HL-60/S4 treated with phorbol 12-myristate 13-acetate at 8.2 ng/mL for 4 days and 3 days (cell line): Measurements from ENCODE around the gene TACC3.

Experiments used
- in situ Hi-C: fragments of 300-500 bp; cut with MboI; formaldehyde crosslinking; loops from 2 replicates; pipeline ENCODE4 v1.15.0; 2022; ENCODE audit warnings: low sequenced_read_pairs

TACC3 gene

DNA sequence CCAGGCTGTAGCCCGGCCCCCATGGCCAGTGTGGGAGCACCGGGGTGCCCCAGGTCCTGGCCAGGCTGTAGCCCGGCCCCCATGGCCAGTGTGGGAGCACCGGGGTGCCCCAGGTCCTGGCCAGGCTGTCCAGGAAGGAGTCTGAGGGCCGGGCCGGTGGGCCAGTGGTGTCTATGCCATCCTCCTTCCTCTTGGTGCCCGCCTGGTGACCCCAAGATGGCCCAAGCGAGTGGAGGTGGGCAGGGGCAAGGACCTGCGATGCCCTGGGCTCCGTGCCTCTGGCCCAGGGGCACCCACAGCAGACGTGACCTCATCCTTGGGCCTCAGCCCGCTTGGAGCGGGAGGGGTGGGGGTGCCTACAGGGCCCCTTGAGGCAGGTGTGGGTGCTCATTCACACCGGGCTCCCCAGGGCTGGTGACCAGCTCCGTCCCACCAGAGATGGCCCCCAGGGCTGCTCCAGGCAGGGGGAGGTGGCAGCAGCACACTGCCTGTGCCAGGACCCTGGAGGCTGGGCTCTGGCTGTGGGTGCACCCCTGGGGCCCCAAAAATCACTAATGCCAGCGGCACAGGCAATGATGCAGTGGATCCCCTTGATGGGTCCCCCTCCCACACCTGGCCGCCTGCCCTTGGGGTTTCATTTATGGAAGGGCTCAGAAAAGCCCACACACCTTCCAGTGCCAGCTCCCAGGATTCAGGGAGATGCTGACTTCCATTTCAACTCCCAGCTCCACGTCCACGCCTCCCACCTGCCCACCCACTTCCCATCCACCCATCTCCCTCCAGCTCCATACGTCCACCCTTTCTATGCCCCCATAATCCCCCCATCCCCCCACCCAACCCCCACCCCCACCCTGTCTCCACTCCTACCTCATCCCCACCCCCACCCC lies 35.8 kb downstream of the TACC3 start:
- in situ Hi-C loops = no loop called here

DNA sequence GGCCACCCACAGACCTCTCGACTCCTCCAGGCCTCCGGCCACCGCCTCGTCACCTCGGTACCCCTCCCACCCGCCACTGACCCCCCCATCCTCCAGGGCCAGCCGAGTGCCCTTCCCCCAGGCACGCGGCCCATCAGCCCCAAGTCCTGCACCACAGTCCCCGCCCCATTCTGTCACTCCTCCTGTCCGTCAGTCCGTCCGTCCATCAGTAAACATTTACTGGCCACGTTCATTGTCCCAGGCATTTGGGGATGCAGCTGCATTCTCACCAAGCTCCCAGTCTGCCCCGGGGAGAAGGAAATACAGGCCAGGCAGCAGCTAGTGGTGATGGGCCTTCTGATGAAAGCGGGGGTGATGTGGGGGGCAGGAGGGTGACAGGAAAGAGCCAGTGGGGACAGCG lies 36.5 kb downstream of the TACC3 start:
- in situ Hi-C loops = no loop called here

DNA sequence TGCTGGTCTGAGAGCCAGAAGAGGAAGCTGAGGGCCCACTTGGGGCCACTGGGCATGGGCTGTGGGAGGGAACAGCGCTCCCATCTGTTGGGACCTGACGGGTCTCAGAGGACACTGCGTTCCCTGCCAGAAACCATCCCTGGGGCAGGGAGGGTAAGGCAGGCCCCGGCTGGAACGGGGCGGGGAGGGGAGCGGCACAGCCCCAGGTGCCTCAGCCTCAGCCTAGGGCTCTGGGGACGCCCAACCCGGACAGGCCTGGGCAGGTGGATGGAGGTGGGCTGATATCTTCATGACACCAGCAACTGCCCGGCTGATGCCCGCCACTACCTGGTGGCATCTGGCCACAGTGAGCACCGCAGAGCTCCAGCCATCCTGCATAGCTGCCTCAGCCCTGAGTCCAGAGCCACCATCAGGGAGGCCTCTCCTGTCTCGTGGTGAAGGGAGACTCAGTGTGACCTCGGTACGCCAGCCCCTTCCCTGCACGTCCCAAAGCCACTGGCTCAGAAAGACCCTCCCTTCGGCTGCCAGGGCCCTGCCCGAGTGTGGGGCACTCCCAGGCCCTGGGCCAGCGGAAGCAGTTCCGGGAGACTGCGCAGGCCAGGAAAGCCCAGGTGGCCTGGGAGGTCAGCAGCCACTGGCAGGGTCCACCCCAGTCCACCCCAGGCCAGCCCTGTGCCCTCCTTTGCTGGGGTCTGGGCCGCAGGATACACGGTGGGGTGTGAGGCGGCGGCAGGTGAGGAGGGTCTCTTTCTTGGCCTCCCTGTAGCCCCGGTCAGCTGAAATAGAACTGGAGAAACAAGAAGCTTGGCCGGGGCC lies 37.2 kb downstream of the TACC3 start:
- in situ Hi-C loops = no loop called here

DNA sequence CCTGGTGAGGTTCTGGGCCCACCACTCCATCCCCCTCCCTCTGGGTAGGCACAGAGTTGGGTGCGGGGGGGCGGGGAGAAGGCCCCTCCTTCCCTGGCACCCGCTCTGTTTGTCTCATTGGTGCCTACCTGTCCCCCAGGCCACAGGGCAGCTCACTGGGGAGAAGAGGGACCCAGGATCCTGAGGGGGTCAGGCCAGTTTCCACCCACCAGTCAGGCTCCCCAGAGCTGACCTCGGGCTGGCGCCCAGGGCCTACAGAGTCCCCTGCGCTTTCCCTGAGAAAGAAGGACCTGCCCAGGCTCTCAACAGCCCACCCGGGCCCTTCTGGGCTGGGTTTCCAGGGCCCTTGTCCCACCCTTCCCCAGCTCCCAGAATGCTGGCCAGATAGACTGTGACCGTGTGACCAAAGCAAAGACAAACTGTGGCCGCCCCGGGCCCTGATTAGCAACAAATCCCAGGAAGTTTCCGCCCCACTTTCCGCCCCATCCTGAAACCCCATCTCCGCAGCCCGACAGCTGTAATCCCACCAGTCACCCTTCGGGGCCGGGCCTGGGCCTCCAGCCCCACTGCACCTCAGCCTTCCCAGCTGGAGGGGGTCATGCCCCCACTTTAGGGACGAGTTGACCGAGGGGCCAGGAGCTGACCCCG lies 38.0 kb downstream of the TACC3 start:
- in situ Hi-C loops = no loop called here

DNA sequence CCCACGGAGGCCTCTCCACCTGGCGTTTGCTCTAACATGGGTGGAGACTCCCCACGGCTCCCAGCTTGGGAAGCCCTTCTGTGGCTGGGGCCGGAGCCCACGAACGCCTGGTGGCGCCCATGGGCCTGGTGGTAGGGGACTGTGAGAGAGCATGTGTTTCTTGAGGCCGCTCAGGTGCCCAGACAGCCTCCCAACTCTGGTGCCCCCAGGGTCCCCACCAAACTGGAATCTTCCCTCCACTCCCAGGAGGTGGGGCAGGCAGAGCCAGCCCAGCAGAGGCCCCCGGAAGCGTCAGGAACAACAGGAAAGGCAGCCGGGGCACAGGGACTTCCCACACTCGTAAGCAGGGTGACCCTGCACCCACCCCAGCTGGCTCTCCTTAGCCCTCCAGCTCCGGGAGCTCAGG lies 38.5 kb downstream of the TACC3 start:
- in situ Hi-C loops = no loop called here

DNA sequence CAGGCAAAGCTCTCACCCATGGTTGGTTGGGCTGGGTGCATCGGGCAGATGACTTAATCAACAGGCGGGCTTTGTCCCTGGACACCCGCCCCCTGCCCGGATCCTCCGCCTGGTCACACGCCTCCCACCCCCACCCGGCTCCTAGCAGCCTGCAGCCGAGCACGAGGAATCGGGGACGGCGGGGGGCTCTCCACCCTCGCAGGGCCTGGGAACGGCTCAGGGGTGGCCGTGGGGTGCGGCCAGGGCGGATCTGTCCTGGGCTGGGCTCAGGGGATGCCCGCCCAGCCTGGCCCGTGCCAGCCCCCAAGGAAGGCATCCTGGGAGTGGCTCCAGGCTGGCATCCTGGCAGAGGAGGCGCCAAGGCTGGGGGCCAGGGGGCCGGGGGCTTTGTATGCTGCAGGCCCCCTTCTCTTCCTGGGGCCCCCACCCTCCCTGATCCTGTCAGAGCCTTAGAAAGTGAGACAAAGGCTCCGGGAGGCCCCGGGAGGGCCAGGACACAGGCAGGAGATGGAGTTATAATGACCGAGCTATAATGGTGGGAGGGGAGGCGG lies 39.3 kb downstream of the TACC3 start:
- in situ Hi-C loops = no loop called here

DNA sequence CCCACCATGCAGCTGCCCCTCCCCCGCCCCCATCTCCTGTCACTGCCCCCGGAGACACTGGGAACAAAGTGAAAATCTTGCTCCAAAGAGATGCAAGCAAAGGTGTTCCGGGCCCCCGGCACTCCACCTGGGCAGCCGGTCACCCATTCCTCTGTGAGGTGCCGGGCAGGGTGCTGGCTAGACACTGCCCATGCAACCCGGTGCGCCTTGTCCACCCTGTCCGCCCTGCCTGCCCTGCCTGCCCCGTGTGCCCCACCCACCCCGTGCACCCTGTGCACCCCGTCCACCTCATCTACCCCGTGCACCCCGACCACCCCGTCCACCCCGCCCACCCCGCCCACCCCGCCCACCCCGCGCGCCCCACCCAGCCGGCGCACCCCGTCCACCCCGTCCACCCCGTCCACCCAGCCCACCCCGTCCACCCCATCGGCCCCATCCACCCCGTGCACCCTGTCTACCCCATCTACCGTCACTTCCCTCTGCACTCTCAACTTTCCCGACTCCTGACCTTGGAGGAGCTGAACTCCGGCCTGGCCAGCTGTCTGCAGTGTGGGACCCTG lies 39.9 kb downstream of the TACC3 start:
- in situ Hi-C loops = no loop called here

DNA sequence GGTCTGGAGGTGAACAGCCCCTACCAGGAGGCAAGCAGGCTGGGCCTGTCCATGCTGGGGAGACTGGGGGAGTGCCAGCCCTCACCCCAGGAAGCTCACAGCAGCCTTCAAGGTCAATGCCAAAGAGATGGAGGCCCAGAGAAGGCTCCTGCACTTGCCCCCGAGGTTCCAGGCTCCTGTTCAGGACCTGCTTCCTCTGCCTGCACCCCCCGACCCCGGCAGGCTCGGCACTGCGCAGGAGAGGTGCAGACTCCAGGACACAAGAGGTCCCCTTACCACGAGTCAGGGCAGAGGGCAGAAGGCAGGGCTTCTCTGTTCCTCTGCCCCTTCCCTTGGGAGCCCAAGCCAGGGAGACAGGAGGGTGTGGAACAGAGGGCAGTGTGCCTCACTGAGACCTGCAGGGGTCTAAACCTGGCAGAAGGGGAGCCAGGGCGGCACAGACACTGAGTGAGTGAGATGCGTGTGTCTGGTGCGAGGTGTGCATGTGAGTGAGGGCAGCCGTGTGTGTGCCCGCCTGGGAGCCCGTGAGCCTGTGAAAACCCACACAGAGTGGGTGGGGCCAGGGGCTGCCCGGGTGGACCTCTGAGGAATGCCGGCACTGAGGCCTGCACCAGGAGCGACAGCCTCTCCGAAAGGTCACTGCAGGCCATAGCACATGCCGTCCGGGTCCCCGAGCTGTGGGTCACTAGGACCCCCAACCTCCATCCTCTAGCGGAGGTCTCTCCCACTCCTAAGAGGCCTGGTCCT lies 41.1 kb downstream of the TACC3 start:
- in situ Hi-C loops = no loop called here

DNA sequence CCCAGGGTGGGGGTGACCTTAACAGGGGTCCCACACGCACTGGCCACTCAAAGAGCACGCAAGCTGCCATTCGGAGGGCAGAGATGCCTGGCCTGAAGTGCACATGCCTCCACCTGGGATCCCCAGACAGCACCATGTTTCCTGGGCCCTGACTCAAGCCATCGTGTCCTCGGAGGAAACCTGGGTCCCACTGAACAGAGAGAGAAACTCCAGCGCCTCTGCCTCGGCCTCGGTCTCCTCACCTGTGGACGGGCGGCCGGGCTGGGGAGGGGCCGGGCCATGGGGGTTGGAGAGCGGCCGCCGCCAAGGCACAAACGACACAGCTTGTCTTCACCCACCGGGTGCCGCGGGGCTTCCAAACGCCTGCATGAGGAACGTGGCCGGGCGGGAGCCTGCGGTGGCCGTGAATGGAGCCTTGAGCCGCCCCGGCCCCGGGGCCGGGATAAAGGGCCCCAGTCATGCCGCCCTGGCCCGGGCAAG lies 41.8 kb downstream of the TACC3 start:
- in situ Hi-C loops = no loop called here

DNA sequence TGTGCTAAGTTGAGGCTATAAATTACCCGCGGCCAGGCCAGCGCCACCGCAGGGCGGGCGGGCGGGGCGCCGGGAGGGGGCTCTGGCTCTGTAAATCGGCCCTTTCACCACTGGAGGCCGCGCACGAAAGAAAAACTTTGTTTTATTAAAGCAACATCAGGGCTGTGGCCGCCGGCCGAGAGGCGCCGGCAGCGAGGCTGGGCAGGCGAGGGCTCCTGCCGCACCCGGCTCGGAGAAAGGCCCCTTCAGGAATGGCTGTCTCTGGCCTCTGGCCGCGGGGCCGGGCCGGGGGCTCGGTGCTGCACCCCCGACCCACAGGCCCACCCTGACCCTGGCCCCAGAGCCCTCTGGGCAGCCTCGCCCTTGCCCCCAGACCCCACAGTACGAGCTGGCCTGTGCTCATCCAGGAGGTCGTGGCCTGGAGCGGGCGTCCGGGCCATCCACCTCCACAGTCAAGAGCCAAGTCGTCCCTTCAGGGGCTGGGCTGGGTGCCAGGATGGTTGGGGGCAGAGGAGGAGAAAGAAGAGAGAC lies 42.3 kb downstream of the TACC3 start:
- in situ Hi-C loops = no loop called here

DNA sequence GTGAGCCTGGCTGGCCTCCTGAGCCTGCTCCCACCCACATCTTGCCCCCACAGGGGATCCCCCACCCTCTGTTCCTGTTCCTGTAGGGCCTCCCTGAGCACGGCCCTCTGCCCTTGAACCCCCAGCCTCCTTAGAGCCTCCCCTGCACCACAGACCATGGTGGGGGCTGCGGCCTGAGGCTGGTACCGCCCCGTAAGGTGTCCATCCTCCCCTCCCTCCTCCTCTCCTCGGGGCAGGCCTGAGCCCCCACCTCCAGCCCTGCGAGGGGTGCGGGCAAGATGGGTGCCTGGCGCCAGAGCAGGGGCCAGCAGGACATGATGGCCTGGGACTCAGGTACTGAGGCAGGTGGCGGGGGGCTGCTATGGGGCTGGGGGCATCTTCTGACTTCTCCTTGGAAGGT lies 43.3 kb downstream of the TACC3 start:
- in situ Hi-C loops = no loop called here

DNA sequence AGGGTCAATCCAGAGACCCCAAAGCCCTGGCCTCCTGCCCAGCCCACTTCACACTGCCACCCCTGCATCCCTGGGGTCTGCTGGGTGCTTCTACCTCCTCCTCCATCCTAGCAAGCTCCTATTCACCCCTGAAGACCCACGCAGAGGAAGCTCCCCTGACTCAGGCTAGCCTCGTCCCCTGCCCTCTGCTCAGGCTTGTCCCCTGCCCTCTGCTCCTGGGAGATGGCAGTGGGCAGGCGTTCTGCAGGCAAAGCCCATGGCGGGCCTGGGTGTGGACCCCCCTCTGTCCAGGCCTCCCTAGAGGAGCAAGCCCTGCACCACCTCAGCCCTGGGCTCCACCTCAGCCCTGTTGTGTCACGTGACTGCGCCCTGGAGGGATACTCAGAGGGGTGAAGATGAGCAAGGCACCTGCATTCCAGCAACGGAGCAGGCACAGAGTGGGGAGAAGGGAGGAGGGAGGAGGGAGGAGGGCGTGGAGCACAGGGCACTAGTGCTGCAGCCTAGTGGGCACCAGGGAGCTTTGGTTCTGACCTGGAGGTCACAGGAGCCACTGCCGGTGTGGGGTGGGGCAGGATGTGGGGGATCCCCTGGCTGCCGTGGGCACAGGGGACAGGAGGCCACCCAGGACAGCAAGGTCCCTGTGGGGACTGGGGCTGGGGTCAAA lies 44.2 kb downstream of the TACC3 start:
- in situ Hi-C loops = no loop called here

DNA sequence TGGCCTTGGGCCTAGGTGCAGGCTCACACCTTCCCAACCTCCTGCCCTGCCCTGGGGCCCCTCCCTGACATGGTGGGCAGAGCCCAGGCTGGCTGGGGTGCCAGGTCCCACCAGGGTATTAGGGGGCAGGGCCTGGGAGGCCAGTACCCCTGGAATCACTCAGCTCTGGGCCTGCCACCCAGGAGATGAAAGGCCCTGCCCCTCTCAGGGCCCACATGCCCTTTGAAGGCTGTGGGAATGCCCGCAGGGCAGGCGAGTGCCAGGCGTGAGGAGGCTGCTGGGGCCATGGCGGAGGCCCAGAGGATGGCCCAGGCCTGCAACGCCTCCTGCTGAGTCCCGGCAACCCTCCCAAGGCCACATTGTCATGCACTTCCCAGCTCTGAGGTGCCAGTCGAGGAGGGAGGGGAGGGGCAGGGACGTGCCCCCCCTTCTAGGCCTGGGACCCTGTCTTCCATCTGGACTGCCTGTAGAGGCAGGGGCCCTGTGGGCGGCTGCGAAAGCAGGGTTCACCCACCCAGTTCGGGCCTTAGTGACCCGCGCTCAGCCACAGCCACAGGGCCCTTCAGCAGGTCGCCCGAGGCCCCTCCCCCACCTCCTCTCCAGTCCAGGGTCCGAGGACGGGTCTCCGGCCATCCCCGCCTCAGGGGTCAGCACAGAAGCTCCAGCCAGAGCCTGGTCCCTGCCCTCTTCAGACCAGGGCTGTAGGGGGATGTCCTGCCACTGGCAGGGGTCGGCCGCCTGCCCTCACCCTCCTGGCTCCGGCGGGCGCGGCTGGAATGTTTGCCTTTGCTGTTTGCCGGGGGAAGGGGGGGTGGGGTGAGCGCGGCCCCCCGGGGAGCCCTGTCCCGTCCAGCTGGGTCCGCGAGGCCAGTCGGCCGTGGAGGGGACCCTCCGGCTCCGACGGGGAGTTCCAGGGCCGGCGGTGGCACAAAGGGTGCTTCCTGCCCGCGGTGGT lies 45.1 kb downstream of the TACC3 start:
- in situ Hi-C loops = no loop called here

DNA sequence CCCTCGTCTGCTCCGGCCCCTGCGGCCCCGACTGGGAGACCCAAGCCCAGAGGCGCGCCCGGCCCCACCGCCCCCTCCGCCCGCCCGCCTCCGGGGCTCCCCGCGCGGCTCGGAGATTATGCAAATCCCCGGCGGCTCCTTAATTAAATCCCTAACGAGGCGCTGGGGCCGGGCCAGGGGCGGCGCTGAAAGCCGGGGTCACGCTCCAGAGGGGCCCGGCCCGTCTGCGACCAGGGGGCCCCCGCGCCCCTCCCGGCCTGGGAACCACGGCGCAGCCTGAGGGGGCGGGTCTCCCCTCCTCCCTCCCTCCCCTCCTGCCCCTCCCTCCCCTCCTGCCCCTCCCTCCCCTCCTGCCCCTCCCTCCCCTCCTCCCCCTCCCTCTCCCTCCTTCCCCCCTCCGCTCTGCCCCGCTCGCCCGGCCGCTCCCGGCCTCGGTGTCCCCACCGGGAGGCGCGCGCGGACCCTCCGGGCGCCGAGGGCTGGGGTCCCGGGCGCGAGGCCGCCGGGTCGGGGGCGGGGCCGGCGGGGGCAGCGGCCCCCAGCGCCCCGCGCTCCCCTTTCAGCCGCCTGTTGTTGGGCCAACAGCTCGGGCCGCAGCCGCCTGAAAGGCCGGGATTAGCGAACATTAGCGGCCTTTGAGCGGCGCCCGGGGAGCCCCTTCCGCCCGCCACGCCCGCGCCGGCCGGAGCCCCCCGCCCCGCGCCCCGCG lies 45.9 kb downstream of the TACC3 start:
- in situ Hi-C loops = no loop called here

DNA sequence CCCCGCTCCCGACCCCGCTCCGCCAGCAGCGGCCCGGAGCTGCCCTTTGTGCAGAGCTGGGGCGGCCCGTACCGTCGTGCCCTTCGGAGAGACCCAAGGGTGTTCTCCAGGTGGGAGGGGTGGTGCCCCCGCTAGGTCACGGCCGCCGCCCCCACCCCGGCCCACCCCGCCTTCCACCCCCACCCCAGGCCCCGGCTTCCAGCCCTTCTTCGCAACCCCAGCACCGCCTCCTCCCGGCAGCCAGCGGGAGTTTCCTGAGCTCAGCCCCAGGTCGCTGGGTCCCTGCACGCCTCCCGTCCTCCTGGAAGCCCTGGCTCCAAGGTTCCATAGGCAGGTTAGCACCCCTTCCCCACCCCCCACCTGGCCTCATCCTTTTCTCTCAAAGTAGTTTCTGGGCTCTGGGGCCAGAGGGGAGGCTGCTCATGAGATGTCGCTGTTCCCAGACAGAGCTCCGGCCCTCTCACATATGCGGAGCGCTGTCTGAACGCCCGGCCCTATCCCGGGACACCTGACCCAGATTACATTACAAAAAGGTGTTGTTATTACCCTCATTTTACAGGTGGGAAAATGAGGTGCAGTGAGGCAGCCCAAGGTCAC lies 46.5 kb downstream of the TACC3 start:
- in situ Hi-C loops = no loop called here

DNA sequence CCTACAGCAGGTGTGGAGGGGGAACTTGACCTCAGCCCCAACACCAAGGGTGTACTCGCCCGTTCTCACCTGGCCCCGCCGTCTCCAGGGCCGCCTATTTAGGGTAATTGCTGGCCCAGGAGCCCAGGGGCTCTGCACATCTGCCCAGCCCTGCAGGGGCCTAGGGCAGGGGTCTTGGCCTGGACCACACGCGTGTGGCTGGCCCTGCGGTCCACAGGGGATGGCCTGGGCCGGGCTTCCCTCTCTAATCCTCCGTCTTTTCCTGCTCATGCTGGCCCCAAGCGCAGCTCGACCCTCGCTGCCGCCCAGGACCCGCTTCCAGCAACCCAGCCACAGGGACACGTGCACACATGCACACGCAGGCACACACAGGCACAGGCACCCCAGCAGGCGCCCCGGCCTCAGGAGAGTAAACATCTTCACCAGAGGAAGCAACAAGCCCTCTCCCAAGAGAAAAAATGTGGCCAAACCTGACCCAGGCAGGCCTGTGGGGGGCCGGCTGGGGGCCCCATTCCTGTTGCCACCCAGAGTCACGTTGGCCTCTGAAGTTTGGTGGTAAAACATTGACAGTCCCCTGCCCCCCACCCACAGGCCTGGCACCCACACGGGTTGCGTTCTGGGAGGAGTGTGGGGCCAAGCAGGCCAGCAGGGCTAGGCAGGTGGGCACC lies 47.2 kb downstream of the TACC3 start:
- in situ Hi-C loops = no loop called here

DNA sequence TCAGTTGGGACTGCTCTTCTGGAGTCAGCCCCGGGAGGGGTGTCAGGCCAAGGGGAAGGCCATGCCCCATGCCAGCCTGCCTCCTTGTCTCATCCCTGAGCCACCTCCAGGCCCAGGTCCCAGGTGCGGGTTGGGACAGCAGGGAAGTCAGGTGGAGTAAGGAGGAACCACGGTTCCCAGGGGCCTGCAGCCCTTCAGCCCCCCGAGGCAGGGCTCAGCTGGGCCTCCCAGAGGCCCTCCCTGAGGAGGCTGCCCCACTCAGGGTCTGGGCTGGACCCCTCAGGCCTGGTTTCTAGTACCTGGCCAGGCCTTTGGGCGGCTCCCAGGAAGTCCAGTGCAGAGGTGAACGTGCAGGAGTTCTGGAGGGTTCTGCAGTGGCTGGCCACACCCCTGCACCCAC lies 48.4 kb downstream of the TACC3 start:
- in situ Hi-C loops = no loop called here
